Ectodermal cell (in vitro differentiated cells): ENCODE measurements around the gene GSDME.

Experiments used
- H3K27ac ChIP-seq: 2 replicates; pipeline ENCODE4 v1.7.0; 2013; ENCODE audit warnings: mild to moderate bottlenecking, low read depth, low read length; ENCODE audit not compliant: insufficient read depth, poor library complexity, severe bottlenecking
- H3K27me3 ChIP-seq: 2 replicates; pipeline ENCODE4 v1.7.0; 2013; ENCODE audit warnings: mild to moderate bottlenecking, low read length; ENCODE audit not compliant: insufficient read depth, control insufficient read depth, poor library complexity, severe bottlenecking
- H3K36me3 ChIP-seq: one replicate; pipeline ENCODE4 v1.7.0; 2013; ENCODE audit warnings: low read length; ENCODE audit not compliant: control insufficient read depth, insufficient read depth
- H3K4me1 ChIP-seq: one replicate; pipeline ENCODE4 v1.7.0; 2013; ENCODE audit warnings: low read length; ENCODE audit not compliant: control insufficient read depth, insufficient read depth
- H3K4me3 ChIP-seq: 2 replicates; pipeline ENCODE4 v1.7.0; 2013; ENCODE audit warnings: low read depth, low read length, control low read depth; ENCODE audit not compliant: insufficient read depth
- H3K9me3 ChIP-seq: 2 replicates; pipeline ENCODE4 v1.7.0; 2013; ENCODE audit warnings: mild to moderate bottlenecking, low read length, moderate library complexity; ENCODE audit not compliant: control insufficient read depth
- WGBS, 2 experiments: methylation state at CpG; one replicate each; pipeline ENCODE4 v1.1.7; 2013; ENCODE audit warnings: missing lambda C conversion rate in 2 of 2; 5-methylcytosine and 5-hydroxymethylcytosine counted together

The GSDME gene

DNA sequence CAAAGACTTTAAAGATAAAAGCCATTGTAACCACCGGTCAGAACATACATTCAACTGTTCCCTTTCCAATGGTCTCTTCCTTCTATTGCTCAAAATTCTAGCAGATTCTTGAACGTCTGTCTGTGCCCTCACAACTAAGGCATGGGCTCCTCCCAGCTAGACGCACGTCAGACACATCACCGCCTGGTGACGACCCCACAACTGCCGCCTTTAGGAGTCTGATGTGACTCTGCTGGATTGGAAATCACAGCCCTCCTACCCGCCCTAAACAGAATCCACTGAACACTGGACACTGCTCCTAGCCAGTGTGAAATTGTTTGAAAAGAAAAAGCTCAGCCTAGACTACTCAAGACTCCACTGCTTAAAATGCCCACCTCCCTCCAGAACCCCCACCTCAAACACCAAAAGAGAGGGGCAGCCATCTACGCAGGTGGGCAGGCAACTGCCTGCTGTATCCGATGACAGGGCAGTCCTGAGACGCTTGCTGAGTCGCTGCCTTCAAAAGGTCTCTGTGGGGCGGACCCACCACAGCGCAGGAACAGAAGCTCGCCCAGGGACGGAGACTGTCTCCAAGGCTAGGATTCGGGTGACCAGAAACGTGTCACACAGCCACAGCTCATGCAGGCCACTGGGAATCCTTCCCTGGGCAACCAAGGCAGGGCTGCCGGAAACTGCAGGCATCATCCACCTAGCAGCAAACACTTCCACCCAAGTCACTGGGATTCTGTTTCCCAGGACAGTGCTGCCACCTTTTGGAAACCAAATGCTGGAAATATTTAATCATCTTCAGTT is 34.7 kb downstream of the GSDME start:
- Histone ChIP-seq H3K36me3 (no peaks in the 10 kb centered on the region), H3K4me1 (peaks cover 11% of the 10 kb centered on the region), H3K27ac (no peak overlapping the region), H3K9me3 (no peaks in the 10 kb centered on the region), H3K27me3 (no peaks in the 10 kb centered on the region), H3K4me3 (no peak overlapping the region)
- WGBS, 2 experiments: 72 to 74% methylated on average over 19 of the region's 19 CpGs

DNA sequence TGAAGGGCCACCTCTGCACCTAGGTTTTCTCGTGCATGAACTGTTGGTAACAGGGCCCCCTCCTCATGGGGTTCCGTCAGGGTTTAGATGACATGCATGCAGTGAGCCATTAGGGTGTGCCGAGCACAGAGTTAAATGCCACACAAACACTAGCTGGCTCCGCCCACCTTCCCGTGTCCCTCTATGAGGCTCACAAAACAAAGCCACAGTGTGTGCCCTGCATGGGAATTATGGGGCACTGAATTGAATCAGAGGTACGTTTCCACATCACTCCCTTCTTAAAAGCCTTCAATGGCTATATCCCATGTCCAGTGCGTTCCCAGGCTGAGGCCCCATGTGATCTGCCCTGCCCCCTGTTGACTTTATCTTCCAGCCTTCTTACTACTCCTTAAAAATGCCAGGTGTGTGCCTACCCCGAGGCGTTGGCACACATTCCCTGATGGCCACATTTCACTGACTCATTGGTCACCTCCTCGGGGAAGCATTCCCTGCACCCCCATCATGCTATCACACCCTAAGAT is 35.7 kb downstream of the GSDME start:
- no peaks in the 10 kb centered on the region for H3K27me3 ChIP-seq
- H3K4me1 ChIP-seq: peaks cover 11% of the 10 kb centered on the region
- no peak overlapping the region for H3K4me3 ChIP-seq
- no peaks in the 10 kb centered on the region for H3K9me3 ChIP-seq
- H3K36me3 ChIP-seq: no peaks in the 10 kb centered on the region
- 76 to 81% methylated on average over 10 of the region's 10 CpGs for WGBS, 2 experiments
- H3K27ac ChIP-seq: no peak overlapping the region

GRCh38 chr7:24720283-24720682 is 37.0 kb downstream of the GSDME start:
- WGBS, 2 experiments: 89 to 96% methylated on average over 2 to 3 of the region's 3 CpGs
- no peaks in the 10 kb centered on the region for H3K27me3 ChIP-seq
- no peaks in the 10 kb centered on the region for H3K36me3 ChIP-seq
- no peak overlapping the region for H3K27ac ChIP-seq
- H3K4me3 ChIP-seq: no peak overlapping the region
- H3K4me1 ChIP-seq: peaks cover 4% of the 10 kb centered on the region
- H3K9me3 ChIP-seq: no peaks in the 10 kb centered on the region

GRCh38 chr7:24718977-24719491 is 38.2 kb downstream of the GSDME start:
- WGBS, 2 experiments: 94 to 96% methylated on average over 13 of the region's 13 CpGs
- Histone ChIP-seq H3K4me3 (no peak overlapping the region), H3K4me1 (peaks cover 4% of the 10 kb centered on the region), H3K27me3 (no peaks in the 10 kb centered on the region), H3K36me3 (no peaks in the 10 kb centered on the region), H3K9me3 (no peaks in the 10 kb centered on the region), H3K27ac (no peak overlapping the region)

DNA sequence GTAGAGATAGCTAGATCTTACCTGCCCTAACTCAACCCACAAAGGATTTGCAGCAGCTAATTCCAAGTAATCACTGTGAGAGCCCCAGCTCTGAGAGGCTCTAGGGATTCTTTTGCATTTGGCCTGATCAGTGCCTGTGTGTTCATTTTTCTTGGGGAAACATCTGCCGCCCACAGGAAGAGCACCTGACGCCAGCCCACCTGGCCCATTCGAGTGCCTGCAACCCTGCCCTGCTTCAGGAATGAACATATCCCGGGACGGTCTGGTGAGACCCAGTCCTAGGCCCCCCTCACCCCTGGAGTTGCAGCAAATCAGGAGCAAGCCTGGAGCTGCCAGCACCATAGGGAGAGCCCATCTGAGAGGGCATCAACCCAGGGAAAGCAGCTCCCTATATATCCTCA is 38.8 kb downstream of the GSDME start:
- Histone ChIP-seq H3K4me1 (peaks cover 4% of the 10 kb centered on the region), H3K9me3 (no peaks in the 10 kb centered on the region), H3K4me3 (no peak overlapping the region), H3K36me3 (no peaks in the 10 kb centered on the region), H3K27ac (no peak overlapping the region), H3K27me3 (no peaks in the 10 kb centered on the region)
- WGBS, 2 experiments: 91 to 96% methylated on average over 5 of the region's 5 CpGs

DNA sequence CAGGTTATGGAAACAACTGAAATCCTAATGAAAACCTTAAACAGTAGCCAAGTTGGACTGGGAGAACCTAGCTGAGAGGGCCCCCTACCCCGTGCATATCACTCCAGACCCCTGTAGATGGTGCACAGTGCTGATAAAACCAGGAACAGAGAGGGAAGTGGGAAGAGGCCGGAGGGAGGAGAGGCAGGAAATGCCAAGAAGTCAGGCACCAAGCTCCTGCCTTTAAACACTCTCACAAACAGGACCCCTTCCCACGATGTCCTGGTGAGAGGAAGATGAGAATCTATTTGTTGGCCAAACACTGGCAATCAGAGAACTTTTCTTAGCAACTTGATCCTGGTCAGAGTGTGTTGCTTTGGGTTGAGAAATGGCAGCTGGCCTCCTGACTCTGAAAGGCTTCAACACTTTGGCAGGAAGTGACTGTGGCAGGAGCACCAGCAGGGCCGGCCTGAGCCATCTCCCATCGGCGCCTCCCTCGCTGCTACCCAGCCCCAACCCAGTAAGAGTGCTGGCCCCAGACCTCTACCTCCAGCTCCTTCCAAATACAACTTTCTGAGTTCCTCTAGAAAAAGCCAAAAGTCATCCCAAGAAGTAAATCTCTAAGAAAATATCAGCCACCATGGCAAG is 39.5 kb downstream of the GSDME start:
- Histone ChIP-seq H3K27me3 (no peaks in the 10 kb centered on the region), H3K9me3 (no peaks in the 10 kb centered on the region), H3K27ac (no peak overlapping the region), H3K4me1 (no peaks in the 10 kb centered on the region), H3K36me3 (no peaks in the 10 kb centered on the region), H3K4me3 (no peak overlapping the region)
- WGBS, 2 experiments: 91% methylated on average over 7 of the region's 7 CpGs

GRCh38 chr7:24717247-24717622 is 40.0 kb downstream of the GSDME start:
- H3K4me3 ChIP-seq: no peak overlapping the region
- no peaks in the 10 kb centered on the region for H3K9me3 ChIP-seq
- H3K27ac ChIP-seq: no peak overlapping the region
- H3K27me3 ChIP-seq: no peaks in the 10 kb centered on the region
- no peaks in the 10 kb centered on the region for H3K36me3 ChIP-seq
- no peaks in the 10 kb centered on the region for H3K4me1 ChIP-seq
- WGBS, 2 experiments: 95 to 96% methylated on average over 14 of the region's 14 CpGs

DNA sequence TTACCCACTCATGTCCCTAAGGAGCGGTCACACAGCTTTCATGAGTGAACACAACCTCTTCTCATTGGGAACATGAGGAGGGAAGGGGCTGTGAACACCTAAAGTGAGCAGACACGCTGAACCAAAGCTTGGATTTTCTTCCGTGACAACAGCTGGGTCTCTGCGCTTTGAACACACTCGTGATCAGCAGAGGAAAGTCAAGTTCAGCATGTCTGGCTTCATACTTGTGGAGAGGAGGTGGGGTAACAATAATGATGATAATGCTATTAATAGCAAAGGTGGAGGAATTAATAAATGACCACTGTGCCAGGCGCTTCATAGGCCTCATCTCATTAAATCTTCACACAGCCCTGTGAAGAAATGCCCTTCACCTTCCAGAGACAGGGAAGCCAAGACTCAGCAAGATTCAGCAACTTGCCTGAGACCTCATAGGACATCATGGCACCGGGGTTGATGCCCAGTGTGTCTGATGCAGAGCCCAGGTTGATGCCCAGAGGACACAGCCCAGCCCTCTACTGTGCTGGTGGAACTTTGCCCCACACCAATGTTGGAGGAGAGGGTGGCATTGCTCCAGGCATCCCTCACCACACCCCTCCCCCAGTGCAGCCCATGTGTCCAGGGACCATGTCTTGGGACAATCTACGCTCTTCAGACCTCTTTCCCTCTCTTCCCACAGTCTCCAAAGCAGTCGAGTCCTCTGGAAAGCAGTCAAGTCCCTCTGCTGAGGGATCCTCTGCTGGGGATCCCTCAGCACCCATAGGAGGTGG is 40.6 kb downstream of the GSDME start:
- Histone ChIP-seq H3K9me3 (no peaks in the 10 kb centered on the region), H3K4me3 (no peak overlapping the region), H3K36me3 (no peaks in the 10 kb centered on the region), H3K27me3 (no peaks in the 10 kb centered on the region), H3K4me1 (no peaks in the 10 kb centered on the region), H3K27ac (no peak overlapping the region)
- WGBS, 2 experiments: 94 to 95% methylated on average over 9 of the region's 9 CpGs

DNA sequence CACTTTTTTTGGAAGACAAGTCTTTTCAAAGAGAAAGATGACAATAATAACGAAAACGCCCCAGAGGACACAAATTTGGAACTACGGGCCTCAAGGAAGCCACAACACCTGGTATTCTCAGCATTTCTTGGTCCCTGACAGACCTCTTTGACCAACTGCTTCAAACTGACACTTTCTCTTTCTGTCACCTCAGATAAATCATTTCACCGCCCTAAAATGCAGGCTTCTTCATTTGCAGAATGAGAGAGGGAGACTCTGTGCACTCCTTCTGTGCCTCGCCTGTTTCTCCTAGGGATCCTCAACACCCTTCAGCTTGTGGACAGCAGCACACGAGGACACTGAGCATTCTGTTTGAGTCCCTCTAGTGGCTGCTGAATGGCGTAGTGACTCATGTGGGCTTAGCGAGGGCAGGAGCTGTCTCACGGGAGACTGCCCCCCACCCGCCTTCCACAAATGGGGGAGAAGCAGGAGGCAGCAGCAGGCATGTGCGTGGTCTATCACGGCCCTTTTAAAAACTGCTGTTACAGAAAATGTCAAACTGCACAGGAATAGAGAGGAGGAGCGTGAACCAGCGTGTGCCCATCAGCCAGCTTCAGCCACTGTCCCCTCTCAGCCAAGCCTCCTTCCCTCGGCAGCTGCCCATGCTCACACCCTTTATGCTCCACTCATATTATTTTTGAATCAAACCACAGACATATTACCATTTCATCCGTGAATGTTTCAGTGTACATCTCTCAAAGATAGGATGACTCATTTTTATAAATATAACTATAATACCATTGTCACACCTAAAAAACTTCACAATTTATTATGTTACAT is 41.4 kb downstream of the GSDME start:
- WGBS, 2 experiments: 77% methylated on average over 16 of the region's 16 CpGs
- H3K27ac ChIP-seq: no peak overlapping the region

More for the DNA sequence above, 41.4 kb downstream of the GSDME start:
- Histone ChIP-seq H3K4me1 (no peaks in the 10 kb centered on the region), H3K9me3 (no peaks in the 10 kb centered on the region), H3K36me3 (no peaks in the 10 kb centered on the region), H3K4me3 (no peak overlapping the region), H3K27me3 (no peaks in the 10 kb centered on the region)
